ENCODE data around the gene MIA. TPM values are rescaled to one million over a fixed set of nuclear protein-coding genes. Genes with fewer than 3 reads are reported as not detected.
"Not testable (repeated sequence)": the region's sequence is repeated elsewhere in the genome, so short reads cannot be mapped to it uniquely, and the experiment has no call there.

Gene MIA
- total and polyA plus RNA-seq, 10 donors, result 1.5 to 14.2 (median 5.7) TPM; not detected in 6

DNA sequence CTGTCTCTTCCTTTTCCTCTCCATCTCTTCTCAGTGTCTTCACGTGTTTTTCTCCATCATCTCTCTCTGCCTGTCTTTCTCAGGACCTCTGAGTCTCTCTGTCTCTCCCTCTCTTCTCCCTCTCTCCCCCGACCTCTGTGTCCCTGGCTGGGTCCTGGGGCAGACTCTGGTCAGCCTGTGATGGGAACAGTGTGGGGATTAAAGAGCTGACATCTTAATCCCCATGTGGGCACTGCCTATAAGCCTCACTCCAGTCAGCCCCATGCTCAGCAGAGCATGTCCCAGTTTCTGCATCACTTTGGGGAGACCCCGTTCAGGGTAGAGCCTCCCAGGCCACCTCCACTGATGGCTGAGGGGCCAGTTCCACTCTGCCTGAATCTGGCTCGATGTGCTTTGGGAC lies 39.9 kb downstream of the MIA start:
- Histone ChIP-seq H3K4me3 (no peak overlapping the region), H3K27me3 (replicated peaks in 1 of 7) (no peaks in the 10 kb centered on the region), H3K9me3 (no peaks in the 10 kb centered on the region), H3K27ac (no peak overlapping the region), H3K36me3 (no peaks in the 10 kb centered on the region), H3K4me1 (peaks cover 30 to 74% (median 49%) of the 10 kb centered on the region in 6 donors)
- TF ChIP-seq POLR2A (IDR thresholded peaks at IDR 0.05) (no peak), POLR2AphosphoS5 (IDR thresholded peaks at IDR 0.05) (no peak)
- TF ChIP-seq, protein P1, sequence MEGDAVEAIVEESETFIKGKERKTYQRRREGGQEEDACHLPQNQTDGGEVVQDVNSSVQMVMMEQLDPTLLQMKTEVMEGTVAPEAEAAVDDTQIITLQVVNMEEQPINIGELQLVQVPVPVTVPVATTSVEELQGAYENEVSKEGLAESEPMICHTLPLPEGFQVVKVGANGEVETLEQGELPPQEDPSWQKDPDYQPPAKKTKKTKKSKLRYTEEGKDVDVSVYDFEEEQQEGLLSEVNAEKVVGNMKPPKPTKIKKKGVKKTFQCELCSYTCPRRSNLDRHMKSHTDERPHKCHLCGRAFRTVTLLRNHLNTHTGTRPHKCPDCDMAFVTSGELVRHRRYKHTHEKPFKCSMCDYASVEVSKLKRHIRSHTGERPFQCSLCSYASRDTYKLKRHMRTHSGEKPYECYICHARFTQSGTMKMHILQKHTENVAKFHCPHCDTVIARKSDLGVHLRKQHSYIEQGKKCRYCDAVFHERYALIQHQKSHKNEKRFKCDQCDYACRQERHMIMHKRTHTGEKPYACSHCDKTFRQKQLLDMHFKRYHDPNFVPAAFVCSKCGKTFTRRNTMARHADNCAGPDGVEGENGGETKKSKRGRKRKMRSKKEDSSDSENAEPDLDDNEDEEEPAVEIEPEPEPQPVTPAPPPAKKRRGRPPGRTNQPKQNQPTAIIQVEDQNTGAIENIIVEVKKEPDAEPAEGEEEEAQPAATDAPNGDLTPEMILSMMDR (IDR thresholded peaks at IDR 0.05 in 8 of 11, conservative IDR thresholded peaks at IDR 0.05 in 3 of 11), result no peak
- intact Hi-C loops (cut with DNase I; ENCODE audit: low total_unique reads), result no loop called here
- WGBS, 5 donors, result 68 to 86% (median 80%) methylated on average over 4 of the region's 4 CpGs
- DNase-seq, result no peak

DNA sequence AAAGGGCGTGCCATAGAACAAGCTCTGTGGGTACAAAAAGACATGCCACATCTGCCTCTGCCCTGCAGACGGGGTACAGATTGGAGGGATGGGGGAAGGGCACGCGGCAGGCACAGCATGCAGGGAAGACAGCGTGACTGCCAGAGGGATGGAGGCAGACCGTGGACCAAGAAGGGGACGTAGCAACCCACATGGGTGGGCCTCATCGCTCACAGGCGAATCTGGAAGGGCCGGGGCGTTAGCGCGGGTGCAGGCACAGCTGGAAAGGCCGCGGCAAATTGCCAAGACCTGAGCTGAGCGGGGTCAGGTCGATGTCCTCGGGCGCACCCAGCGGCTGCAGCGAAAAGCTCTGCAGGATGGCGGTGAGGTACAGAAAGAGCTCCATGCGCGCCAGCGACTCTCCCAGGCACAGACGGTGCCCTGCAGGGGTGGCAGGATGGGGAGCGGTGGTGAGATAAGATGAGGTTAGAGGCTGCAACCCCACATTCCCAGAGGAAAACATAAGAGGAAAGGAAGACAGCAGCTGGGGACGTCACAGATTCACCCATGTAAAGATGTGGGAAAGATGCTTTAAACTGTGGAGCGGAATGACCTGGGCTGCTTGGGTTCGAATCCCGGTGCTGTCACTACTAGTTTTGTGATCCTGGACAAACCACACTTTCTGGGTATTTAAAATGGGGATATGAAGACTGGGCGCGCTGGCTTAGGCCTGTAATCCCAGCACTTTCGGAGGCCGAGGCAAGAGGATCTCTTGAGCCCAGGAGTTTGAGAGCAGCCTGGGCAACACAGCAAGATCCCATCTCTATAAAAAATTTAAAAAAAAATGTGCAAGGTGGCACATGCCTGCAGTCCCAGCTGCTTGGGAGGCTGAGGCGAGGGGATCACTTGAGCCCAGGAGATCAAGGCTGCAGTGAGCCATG lies 43.4 kb downstream of the MIA start:
- Histone ChIP-seq H3K27ac (peak overlapping the region in 6 of 8 donors; percentile 49 to 82 (median 66)), H3K4me3 (peak overlapping the region in 5 of 8 donors; percentile 29 to 66 (median 32)), H3K4me1 (peaks cover 18 to 68% (median 44%) of the 10 kb centered on the region in 6 donors)
- WGBS, 5 donors, result 24 to 37% (median 27%) methylated on average over 20 to 31 of the region's 36 CpGs
- H3K27me3 ChIP-seq (replicated peaks in 1 of 7); intact Hi-C loops (cut with DNase I; ENCODE audit: low total_unique reads); H3K9me3 ChIP-seq; H3K36me3 ChIP-seq: not testable (repeated sequence)
- TF ChIP-seq POLR2AphosphoS5 (IDR thresholded peaks at IDR 0.05), result peak; percentile 49 to 84 (median 53)
- TF ChIP-seq, protein P1 (IDR thresholded peaks at IDR 0.05 in 8 of 11, conservative IDR thresholded peaks at IDR 0.05 in 3 of 11), result peak in 8 of 11 experiments; percentile 17 to 57 (median 44)
- DNase-seq, result peak; percentile 94

DNA sequence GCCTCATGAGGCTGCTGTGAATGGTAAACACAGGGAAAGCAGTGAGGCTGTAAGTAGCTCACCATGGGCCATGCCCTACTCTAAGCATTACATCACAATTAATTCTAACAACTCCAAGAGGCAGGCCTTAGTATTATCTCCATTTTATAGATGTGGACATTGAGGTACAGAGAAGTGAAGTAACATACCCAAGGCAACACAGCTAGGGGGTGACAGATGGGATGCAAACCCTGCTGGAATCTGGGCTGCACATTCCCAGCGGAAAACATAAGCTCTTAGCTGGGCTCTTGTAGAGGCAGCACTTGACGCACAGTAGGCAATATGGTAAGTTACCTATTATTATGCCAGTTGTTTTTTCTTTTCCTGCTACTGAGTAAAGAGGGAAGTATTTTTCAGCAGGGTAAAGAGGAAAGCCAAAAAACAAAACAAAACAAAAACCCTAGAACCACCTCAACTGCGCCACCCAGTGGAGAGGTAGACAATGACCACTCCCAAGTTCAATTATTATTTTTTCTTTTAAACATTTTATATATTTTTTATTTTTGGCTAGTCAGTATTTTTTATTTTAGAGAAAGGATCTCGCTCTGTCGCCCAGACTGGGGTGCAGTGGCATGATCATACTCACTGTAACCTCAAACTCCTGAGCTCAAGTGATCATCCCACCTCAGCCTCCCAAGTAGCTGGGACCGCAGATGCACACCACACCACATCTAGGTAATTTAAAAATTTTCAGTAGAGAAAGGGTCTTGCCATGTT lies 44.3 kb downstream of the MIA start:
- TF ChIP-seq, protein P1 (IDR thresholded peaks at IDR 0.05 in 8 of 11, conservative IDR thresholded peaks at IDR 0.05 in 3 of 11), result peak; percentile 47 to 91 (median 80)
- intact Hi-C loops (cut with DNase I; ENCODE audit: low total_unique reads), result loop anchor here (5.0 kb wide), 1 partner anchor 157 kb away; no protein-coding TSS in a partner anchor
- H3K36me3 ChIP-seq; DNase-seq; H3K9me3 ChIP-seq; H3K27me3 ChIP-seq (replicated peaks in 1 of 7): not testable (repeated sequence)
- peaks cover 18 to 67% (median 45%) of the 10 kb centered on the region in 6 donors for H3K4me1 ChIP-seq
- peak overlapping the region in 6 of 8 donors; percentile 48 to 82 (median 66) for H3K27ac ChIP-seq
- peak overlapping the region in 1 of 8 donors; percentile 15 for H3K4me3 ChIP-seq
- 35 to 41% (median 37%) methylated on average over 6 of the region's 6 CpGs for WGBS, 5 donors
